ENCODE data around the gene SULT6B1. TPM values are rescaled to one million over a fixed set of nuclear protein-coding genes. Genes with fewer than 3 reads are reported as not detected.
"Not testable (repeated sequence)": the region's sequence is repeated elsewhere in the genome, so short reads cannot be mapped to it uniquely, and the experiment has no call there.

SULT6B1 gene
- total RNA-seq, 2 donors from 2014 or later: not detected

DNA sequence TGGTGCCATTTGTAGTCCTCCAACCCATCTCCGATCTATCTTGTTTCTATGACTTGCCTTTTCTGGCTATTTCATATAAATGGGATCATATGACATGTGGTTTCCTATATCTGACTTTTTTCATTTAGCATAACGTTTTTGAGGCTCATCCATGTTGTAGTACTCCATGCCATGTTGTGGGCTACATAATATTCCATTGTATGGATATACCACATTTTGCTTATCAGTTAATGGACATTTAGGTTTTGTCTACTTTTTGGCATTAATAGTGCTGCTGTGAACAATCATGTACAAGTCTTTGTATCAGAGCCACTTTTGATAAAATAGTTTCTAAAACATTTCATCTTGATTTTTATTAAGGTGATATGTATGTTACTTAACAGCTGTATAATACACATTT, 15.2 kb upstream of the SULT6B1 start:
- H3K4me1 ChIP-seq (ENCODE audit: control insufficient read depth in 1 of 2, low read depth in 2 of 2): no peaks in the 10 kb centered on the region
- no peak overlapping the region for H3K4me3 ChIP-seq
- no peak for DNase-seq (ENCODE audit: low spot score)
- H3K9me3 ChIP-seq: peaks cover 11% of the 10 kb centered on the region
- no peak overlapping the region for H3K27ac ChIP-seq
- TF ChIP-seq, protein P1, sequence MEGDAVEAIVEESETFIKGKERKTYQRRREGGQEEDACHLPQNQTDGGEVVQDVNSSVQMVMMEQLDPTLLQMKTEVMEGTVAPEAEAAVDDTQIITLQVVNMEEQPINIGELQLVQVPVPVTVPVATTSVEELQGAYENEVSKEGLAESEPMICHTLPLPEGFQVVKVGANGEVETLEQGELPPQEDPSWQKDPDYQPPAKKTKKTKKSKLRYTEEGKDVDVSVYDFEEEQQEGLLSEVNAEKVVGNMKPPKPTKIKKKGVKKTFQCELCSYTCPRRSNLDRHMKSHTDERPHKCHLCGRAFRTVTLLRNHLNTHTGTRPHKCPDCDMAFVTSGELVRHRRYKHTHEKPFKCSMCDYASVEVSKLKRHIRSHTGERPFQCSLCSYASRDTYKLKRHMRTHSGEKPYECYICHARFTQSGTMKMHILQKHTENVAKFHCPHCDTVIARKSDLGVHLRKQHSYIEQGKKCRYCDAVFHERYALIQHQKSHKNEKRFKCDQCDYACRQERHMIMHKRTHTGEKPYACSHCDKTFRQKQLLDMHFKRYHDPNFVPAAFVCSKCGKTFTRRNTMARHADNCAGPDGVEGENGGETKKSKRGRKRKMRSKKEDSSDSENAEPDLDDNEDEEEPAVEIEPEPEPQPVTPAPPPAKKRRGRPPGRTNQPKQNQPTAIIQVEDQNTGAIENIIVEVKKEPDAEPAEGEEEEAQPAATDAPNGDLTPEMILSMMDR (IDR thresholded peaks at IDR 0.05): no peak
- no peaks in the 10 kb centered on the region for H3K27me3 ChIP-seq (replicated peaks; ENCODE audit: insufficient read depth)
- ATAC-seq (ENCODE audit: insufficient number of reproducible peaks, low FRiP score, low read depth): no peak
- peaks cover 49% of the 10 kb centered on the region for H3K36me3 ChIP-seq

DNA sequence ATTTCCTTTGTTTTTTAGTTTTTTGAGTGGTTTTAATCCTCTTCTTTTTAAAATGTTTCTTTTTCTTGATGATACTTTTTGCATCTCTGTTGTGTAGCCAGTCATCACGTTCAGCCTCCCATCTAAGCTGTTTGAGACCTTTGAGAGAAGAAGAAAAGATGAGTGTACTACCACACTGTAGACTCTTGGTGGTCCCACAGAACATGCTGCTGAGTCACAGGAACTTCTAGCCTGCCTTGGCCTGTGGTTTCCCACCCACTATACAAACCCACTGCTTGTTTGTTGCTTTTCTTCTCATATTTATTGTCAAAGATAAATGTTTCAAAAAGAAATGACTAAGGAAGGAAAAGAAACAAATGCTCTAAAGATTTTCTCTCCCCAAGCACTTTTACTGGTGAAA, 13.3 kb upstream of the SULT6B1 start:
- TF ChIP-seq, protein P1 (IDR thresholded peaks at IDR 0.05): no peak
- no peak overlapping the region for H3K27ac ChIP-seq
- H3K36me3 ChIP-seq: peaks cover 44% of the 10 kb centered on the region
- ATAC-seq (ENCODE audit: insufficient number of reproducible peaks, low FRiP score, low read depth) (no peak), DNase-seq (ENCODE audit: low spot score) (no peak)
- H3K9me3 ChIP-seq: peaks cover 5% of the 10 kb centered on the region
- no peaks in the 10 kb centered on the region for H3K27me3 ChIP-seq (replicated peaks; ENCODE audit: insufficient read depth)
- no peak overlapping the region for H3K4me3 ChIP-seq
- H3K4me1 ChIP-seq (ENCODE audit: control insufficient read depth in 1 of 2, low read depth in 2 of 2): peaks cover 10 to 12% of the 10 kb centered on the region in 2 donors

DNA sequence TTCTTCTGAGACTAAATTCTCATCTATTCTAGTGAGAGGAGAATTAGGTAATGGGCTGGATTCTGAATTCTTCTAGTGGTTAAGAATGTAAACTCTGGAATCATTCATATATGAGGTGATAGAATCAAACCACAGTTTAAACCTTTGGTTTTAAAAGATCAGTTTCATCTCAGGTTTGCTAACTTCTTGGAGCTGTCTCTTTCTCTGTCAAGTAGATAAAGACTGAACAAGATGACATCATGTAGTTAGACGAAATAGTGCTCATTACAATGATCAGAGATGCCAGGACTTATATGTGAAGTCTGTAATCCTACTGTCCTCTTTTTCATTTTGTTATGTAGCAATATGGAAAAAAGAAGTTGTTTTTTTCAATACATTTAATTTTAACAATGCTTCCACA, 12.7 kb upstream of the SULT6B1 start:
- no peaks in the 10 kb centered on the region for H3K27me3 ChIP-seq (replicated peaks; ENCODE audit: insufficient read depth)
- ATAC-seq (ENCODE audit: insufficient number of reproducible peaks, low FRiP score, low read depth) (no peak), DNase-seq (ENCODE audit: low spot score) (no peak)
- H3K4me1 ChIP-seq (ENCODE audit: control insufficient read depth in 1 of 2, low read depth in 2 of 2): peaks cover 10 to 12% of the 10 kb centered on the region in 2 donors
- H3K9me3 ChIP-seq: peaks cover 5% of the 10 kb centered on the region
- H3K36me3 ChIP-seq: peaks cover 38% of the 10 kb centered on the region
- TF ChIP-seq, protein P1 (IDR thresholded peaks at IDR 0.05): no peak
- H3K4me3 ChIP-seq: no peak overlapping the region
- H3K27ac ChIP-seq: no peak overlapping the region

DNA sequence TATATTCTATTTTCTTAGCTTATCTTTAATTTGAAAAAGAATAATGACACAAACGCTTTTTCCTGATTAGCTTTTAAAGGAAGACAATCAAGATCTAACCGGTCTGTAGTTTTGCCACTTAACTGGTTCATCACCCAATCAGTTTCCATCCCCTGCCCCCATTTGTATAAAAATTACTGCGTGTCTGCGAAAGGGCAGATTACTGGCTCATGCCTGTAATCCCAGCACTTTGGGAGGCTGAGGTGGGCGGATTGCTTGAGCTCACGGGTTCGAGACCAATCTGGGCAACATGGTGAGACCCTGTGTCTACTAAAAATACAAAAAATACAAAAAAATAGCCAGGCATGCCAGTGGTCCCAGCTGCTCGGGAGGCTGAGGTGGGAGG, 10.2 kb upstream of the SULT6B1 start:
- no peaks in the 10 kb centered on the region for H3K27me3 ChIP-seq (replicated peaks; ENCODE audit: insufficient read depth)
- H3K4me1 ChIP-seq (ENCODE audit: control insufficient read depth in 1 of 2, low read depth in 2 of 2): peaks cover 12 to 13% of the 10 kb centered on the region in 2 donors
- TF ChIP-seq, protein P1 (IDR thresholded peaks at IDR 0.05): no peak
- H3K4me3 ChIP-seq: no peak overlapping the region
- ATAC-seq (ENCODE audit: insufficient number of reproducible peaks, low FRiP score, low read depth): no peak
- peaks cover 24% of the 10 kb centered on the region for H3K36me3 ChIP-seq
- H3K9me3 ChIP-seq: peaks cover 4% of the 10 kb centered on the region
- H3K27ac ChIP-seq: no peak overlapping the region
- DNase-seq (ENCODE audit: low spot score): no peak

DNA sequence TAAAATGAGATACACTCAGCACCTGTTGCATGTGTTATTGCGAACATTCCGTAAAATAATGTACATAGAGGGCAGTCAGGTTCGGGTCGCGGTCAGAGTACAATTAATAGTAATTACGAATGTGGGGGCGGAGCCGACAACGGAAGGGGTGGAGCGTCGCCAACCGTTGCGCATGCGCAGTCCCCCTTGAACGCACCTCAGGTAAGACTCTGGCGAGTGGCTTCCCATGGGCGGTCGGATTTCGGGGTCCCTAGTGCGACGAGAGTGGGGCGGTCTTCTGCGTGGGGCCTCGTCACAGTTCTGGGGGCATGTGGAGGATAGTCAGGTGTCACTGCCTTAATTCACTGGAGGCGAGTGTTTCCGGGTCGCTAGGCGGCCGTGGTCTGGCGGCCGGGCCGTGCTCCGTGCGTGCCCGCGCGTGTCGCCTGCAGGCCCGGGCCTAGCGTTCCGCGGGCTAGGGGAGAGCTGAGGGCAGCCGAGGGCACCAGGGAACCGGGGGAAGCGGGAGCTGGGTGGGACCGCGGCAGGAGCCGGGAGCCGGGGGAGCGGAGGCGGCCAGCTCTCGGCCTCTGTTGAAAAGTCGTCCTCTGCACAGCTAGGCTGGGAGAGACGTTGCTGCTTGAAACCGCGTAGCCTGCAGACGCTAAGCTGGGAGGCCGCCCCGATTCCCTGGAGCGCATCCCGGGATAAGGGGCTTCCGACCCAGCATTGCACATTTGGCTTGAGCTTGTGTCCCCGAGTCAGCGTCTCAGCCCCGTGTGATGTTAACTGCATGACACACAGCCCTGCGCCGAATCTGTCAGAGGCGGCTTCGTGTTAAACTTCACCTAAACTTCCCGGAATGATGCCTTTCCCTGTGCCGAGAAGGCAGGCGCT, 8.1 kb upstream of the SULT6B1 start, which contains the start of gene CEBPZOS:
CEBPZOS (plus strand) TSS at position 177 of the 876 bp plus-strand sequence. CDS start 3,209 bp downstream, outside the sequence.
- peak; percentile 89 for ATAC-seq (ENCODE audit: insufficient number of reproducible peaks, low FRiP score, low read depth)
- Histone ChIP-seq H3K4me1 (ENCODE audit: control insufficient read depth in 1 of 2, low read depth in 2 of 2) (peaks cover 12 to 13% of the 10 kb centered on the region in 2 donors), H3K27me3 (replicated peaks; ENCODE audit: insufficient read depth) (no peaks in the 10 kb centered on the region), H3K27ac (peak within 1 kb of the TSS; percentile 83), H3K9me3 (no peaks in the 10 kb centered on the region), H3K36me3 (peaks cover 12% of the 10 kb centered on the region), H3K4me3 (peak within 1 kb of the TSS; percentile 74)
- TF ChIP-seq, protein P1 (IDR thresholded peaks at IDR 0.05): no peak
- peak; percentile 44 for DNase-seq (ENCODE audit: low spot score)

DNA sequence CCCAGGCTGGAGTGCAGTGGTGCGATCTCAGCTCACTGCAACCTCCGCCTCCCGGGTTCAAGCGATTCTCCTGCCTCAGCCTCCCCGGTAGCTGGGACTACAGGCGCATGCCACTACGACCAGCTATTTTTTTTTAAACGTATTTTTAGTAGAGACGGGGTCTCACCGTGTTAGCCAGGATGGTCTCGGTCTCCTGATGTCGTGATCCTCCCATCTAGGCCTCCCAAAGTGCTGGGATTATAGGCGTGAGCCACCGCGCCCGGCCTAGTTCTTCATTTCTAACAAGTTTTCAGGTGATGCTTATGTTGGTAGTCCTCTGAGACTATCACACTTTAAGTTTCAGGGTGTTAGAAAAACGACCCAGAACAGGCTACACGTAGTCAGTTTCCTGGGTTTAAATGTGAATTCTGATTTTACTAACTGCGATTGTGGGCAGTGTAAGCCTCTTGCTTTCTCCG, 7.4 kb upstream of the SULT6B1 start:
- not testable (repeated sequence) for H3K9me3 ChIP-seq; H3K36me3 ChIP-seq; H3K27me3 ChIP-seq (replicated peaks; ENCODE audit: insufficient read depth); DNase-seq (ENCODE audit: low spot score)
- H3K4me1 ChIP-seq (ENCODE audit: control insufficient read depth in 1 of 2, low read depth in 2 of 2): peaks cover 12 to 18% of the 10 kb centered on the region in 2 donors
- H3K4me3 ChIP-seq: peak overlapping the region; percentile 74
- peak overlapping the region; percentile 83 for H3K27ac ChIP-seq
- ATAC-seq (ENCODE audit: insufficient number of reproducible peaks, low FRiP score, low read depth): peak; percentile 16
